Thyroid gland (tissue), 4 donors: ENCODE measurements around the gene PUM2. TPM values are rescaled to one million over a fixed set of nuclear protein-coding genes. Genes with fewer than 3 reads are reported as not detected.

Source experiments
- DNase-seq, 2 donors: peaks; one replicate each; pipeline ENCODE4 v3.0.0-alpha.2; 2019
- H3K27ac ChIP-seq, 3 donors: fragments of 200-600 bp; sonication (generic); 1 replicate in 2 of 3; 2 replicates in 1 of 3; pipeline ENCODE4 v1.5.1; 2016 to 2019; ENCODE audit warnings: mild to moderate bottlenecking in 1 of 3, moderate library complexity in 1 of 3
- H3K27me3 ChIP-seq: fragments of 200-600 bp; sonication (generic); one replicate; pipeline ENCODE4 v1.5.1; 2019
- H3K36me3 ChIP-seq, 2 donors: fragments of 200-600 bp; sonication (generic); one replicate each; pipeline ENCODE4 v1.5.1; 2016 to 2019
- H3K4me1 ChIP-seq, 2 donors: fragments of 200-600 bp; sonication (generic); one replicate each; pipeline ENCODE4 v1.5.1; 2017 to 2019
- H3K4me3 ChIP-seq, 3 donors: fragments of 200-600 bp; sonication (generic); replicated peaks in 1 of 3; 1 replicate in 2 of 3; 2 replicates in 1 of 3; pipeline ENCODE4 v1.5.1; 2016; ENCODE audit warnings: mild to moderate bottlenecking in 1 of 3
- H3K9me3 ChIP-seq: fragments of 200-600 bp; sonication (generic); one replicate; pipeline ENCODE4 v1.5.1; 2017
- POLR2A ChIP-seq, 2 donors: fragments of 450-650 bp; IDR thresholded peaks; one replicate each; pipeline ENCODE4 v1.6.1; 2017; ENCODE audit warnings: antibody characterized with exemption in 2 of 2, mild to moderate bottlenecking in 2 of 2, moderate library complexity in 1 of 2
- whole genome bisulfite sequencing, 2 donors: methylation state at CpG; one replicate each; pipeline ENCODE4 v1.1.5; 2017; 5-methylcytosine and 5-hydroxymethylcytosine counted together
- intact Hi-C: fragments of 100-400 bp; cut with DNase I; formaldehyde crosslinking; loops from one replicate; pipeline ENCODE4 v1.15.1; 2023
- total RNA-seq, 4 donors: library from RNA; depleted of rRNA; stranded (reverse); fragments of >200 nt; gene quantifications; one replicate each; pipeline ENCODE4 v1.2.3, GENCODE V29; 2016
- TF ChIP-seq, protein P1 (sequence below), 6 experiments: fragments of 200-600 bp in 3 of 6; fragments of 450-650 bp in 3 of 6; sonication (generic) in 3 of 6; IDR thresholded peaks; one replicate each; pipeline ENCODE4 v1.5.1; 2016 to 2019; ENCODE audit warnings: antibody characterized with exemption in 6 of 6, mild to moderate bottlenecking in 2 of 6, inconsistent platforms in 1 of 6, moderate library complexity in 1 of 6

PUM2 gene
- total RNA-seq, 4 donors from 2014 or later: 87.5 to 102 (median 91.8) TPM

- intact Hi-C loops: no loop called here
- H3K4me3 ChIP-seq: peak overlapping the region in 1 of 3 donors; percentile 49
- no peaks in the 10 kb centered on the region for H3K9me3 ChIP-seq
- TF ChIP-seq, protein P1, sequence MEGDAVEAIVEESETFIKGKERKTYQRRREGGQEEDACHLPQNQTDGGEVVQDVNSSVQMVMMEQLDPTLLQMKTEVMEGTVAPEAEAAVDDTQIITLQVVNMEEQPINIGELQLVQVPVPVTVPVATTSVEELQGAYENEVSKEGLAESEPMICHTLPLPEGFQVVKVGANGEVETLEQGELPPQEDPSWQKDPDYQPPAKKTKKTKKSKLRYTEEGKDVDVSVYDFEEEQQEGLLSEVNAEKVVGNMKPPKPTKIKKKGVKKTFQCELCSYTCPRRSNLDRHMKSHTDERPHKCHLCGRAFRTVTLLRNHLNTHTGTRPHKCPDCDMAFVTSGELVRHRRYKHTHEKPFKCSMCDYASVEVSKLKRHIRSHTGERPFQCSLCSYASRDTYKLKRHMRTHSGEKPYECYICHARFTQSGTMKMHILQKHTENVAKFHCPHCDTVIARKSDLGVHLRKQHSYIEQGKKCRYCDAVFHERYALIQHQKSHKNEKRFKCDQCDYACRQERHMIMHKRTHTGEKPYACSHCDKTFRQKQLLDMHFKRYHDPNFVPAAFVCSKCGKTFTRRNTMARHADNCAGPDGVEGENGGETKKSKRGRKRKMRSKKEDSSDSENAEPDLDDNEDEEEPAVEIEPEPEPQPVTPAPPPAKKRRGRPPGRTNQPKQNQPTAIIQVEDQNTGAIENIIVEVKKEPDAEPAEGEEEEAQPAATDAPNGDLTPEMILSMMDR (IDR thresholded peaks at IDR 0.05): peak; percentile 12 to 76 (median 53)
- peak in 1 of 2 donors; percentile 45 for TF ChIP-seq POLR2A (IDR thresholded peaks at IDR 0.05)
- DNase-seq: peak; percentile 89 to 90
- H3K4me1 ChIP-seq: peaks cover 17 to 22% of the 10 kb centered on the region in 2 donors
- WGBS, 2 donors: 21 to 27% methylated on average over 23 to 31 of the region's 66 CpGs
- H3K27ac ChIP-seq: peak overlapping the region; percentile 74 to 90 (median 81)
- H3K36me3 ChIP-seq: no peaks in the 10 kb centered on the region
- no peaks in the 10 kb centered on the region for H3K27me3 ChIP-seq
These were observed 125.1 kb downstream of the PUM2 start for GRCh38 chr2:20225294-20226151.

GRCh38 chr2:20224716-20225293 is 125.8 kb downstream of the PUM2 start, which contains the start of gene SDC1:
SDC1 (minus strand) TSS chr2:20225130; CDS start chr2:20224867, 263 bp downstream.
- intact Hi-C loops: loop anchor here (5.0 kb wide), 1 partner anchor 88 kb away; no protein-coding TSS in a partner anchor
- TF ChIP-seq, protein P1 (IDR thresholded peaks at IDR 0.05): no peak
- peak in 1 of 2 donors; percentile 35 for TF ChIP-seq POLR2A (IDR thresholded peaks at IDR 0.05)
- DNase-seq: peak; percentile 73 to 74

GRCh38 chr2:20224164-20224715 is 126.4 kb downstream of the PUM2 start:
- H3K27ac ChIP-seq: peak overlapping the region; percentile 81 to 90 (median 86)
- DNase-seq: no peak
- intact Hi-C loops: loop anchor here (5.0 kb wide), 1 partner anchor 87 kb away; no protein-coding TSS in a partner anchor

More at GRCh38 chr2:20224716-20225293, 125.8 kb downstream of the PUM2 start, which contains the start of gene SDC1:
- Histone ChIP-seq H3K36me3 (no peaks in the 10 kb centered on the region), H3K27me3 (no peaks in the 10 kb centered on the region), H3K4me1 (peaks cover 17 to 22% of the 10 kb centered on the region in 2 donors), H3K27ac (peak within 1 kb of the TSS; percentile 81 to 90 (median 86)), H3K4me3 (peak within 1 kb of the TSS; percentile 31 to 49 (median 44)), H3K9me3 (no peaks in the 10 kb centered on the region)
- 0 to 1% methylated on average over 13 to 15 of the region's 65 CpGs for WGBS, 2 donors

GRCh38 chr2:20223407-20224163 is 127.1 kb downstream of the PUM2 start:
- H3K4me1 ChIP-seq: peaks cover 17 to 22% of the 10 kb centered on the region in 2 donors
- intact Hi-C loops: loop anchor here (5.0 kb wide), 1 partner anchor 86 kb away; no protein-coding TSS in a partner anchor
- WGBS, 2 donors: 0% methylated on average over 3 to 7 of the region's 66 CpGs

More at GRCh38 chr2:20224164-20224715, 126.4 kb downstream of the PUM2 start:
- WGBS, 2 donors: 2% methylated on average over 12 of the region's 70 CpGs; no CpG with 5 or more reads in 1 of the 2 donors
- TF ChIP-seq, protein P1 (IDR thresholded peaks at IDR 0.05): no peak
- peak in 1 of 2 donors; percentile 28 for TF ChIP-seq POLR2A (IDR thresholded peaks at IDR 0.05)
- Histone ChIP-seq H3K36me3 (no peaks in the 10 kb centered on the region), H3K27me3 (no peaks in the 10 kb centered on the region), H3K9me3 (no peaks in the 10 kb centered on the region), H3K4me1 (peaks cover 17 to 22% of the 10 kb centered on the region in 2 donors), H3K4me3 (peak overlapping the region; percentile 31 to 49 (median 44))

More at GRCh38 chr2:20223407-20224163, 127.1 kb downstream of the PUM2 start:
- peak overlapping the region; percentile 31 to 49 (median 44) for H3K4me3 ChIP-seq
- no peaks in the 10 kb centered on the region for H3K36me3 ChIP-seq
- DNase-seq: peak; percentile 67 to 70
- TF ChIP-seq POLR2A (IDR thresholded peaks at IDR 0.05): peak in 1 of 2 donors; percentile 36
- TF ChIP-seq, protein P1 (IDR thresholded peaks at IDR 0.05): no peak
- no peaks in the 10 kb centered on the region for H3K27me3 ChIP-seq
- peak overlapping the region; percentile 66 to 90 (median 86) for H3K27ac ChIP-seq
- H3K9me3 ChIP-seq: no peaks in the 10 kb centered on the region
